ENCODE measurements around the gene RPN2.

RPN2 gene

DNA sequence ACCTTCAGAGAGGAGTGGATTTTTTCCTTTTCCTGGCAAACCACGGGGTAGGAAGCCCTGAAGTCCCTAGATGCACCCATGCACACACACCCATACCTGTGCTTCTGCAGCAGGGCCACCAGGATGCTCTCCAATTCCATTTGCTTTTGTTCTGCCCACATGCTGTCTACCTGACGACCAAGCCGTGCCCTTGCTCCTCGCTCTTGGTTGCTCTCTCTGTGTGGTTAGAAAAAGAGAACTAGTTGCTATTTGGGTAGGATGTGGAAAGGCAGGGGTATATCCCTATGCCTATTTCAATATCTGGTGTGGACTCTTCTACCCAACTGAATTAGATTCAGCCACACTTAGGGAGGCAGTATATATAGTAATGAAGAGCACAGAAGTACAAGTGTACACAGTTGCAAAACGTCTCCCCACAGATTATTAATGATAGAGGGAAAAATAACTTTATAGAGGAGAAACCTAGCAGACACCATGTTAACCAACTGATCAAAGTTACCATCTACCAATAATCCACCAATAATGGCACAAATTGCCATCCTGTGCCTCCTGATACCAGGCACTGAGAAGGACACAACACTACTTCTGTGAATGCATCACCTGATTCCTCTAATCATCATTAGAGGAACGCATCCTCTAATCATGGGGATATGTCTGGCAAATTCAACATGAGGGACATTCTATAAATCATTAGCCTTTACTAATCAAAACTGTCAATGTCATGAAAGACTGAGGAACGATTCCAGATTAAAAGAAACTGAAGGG is 75.2 kb downstream of the RPN2 start:
- POLR2A ChIA-PET, result no interaction called here
- TF ChIP-seq L3MBTL2 (conservative IDR thresholded peaks at IDR 0.05) (no peak), FOXA1 (IDR thresholded peaks at IDR 0.05) (no peak), ARNT (IDR thresholded peaks at IDR 0.05) (no peak), BHLHE40 (IDR thresholded peaks at IDR 0.05; ENCODE audit: borderline replicate concordance) (no peak), FOXK2 (IDR thresholded peaks at IDR 0.05) (no peak), SP1 (IDR thresholded peaks at IDR 0.05) (no peak), SUZ12 (IDR thresholded peaks at IDR 0.05) (no peak), NFRKB (IDR thresholded peaks at IDR 0.05) (no peak), CTBP1 (IDR thresholded peaks at IDR 0.05; ENCODE audit: borderline replicate concordance) (no peak), ZNF384 (IDR thresholded peaks at IDR 0.05) (no peak)
- CTCF ChIA-PET, result no interaction called here
- no peak for DNase-seq (ENCODE audit: extremely low spot score)

DNA sequence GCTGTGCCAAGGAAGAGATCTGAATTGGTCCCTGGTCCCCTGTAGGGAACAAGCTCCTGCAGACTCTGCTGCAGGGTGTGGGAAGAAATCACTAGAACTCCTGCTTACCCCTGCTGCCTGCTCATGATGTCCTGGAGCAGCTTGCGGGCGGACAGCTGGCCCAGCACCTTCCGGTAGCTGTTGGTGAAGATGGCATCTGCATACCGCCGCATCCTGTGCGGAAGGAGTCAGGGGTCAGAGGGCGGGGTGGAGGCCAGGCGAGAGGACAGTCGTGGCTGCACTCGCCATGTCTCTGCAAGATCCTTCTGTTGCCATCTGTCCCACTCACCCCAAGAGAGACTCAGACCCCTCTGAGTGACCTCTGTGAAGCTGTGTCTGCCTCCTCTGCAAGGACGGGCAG is 77.2 kb downstream of the RPN2 start:
- ChIA-PET CTCF (no interaction called here), POLR2A (no interaction called here)
- no peak for DNase-seq (ENCODE audit: extremely low spot score)
- TF ChIP-seq LEF1 (IDR thresholded peaks at IDR 0.05; ENCODE audit: borderline replicate concordance), result no peak
- no peak for TF ChIP-seq SUZ12 (IDR thresholded peaks at IDR 0.05)
- TF ChIP-seq FOXA1 (IDR thresholded peaks at IDR 0.05), result no peak
- no peak for TF ChIP-seq FOXM1 (IDR thresholded peaks at IDR 0.05; ENCODE audit: borderline replicate concordance)
- TF ChIP-seq FOXK2 (IDR thresholded peaks at IDR 0.05), result no peak
- no peak for TF ChIP-seq BHLHE40 (IDR thresholded peaks at IDR 0.05; ENCODE audit: borderline replicate concordance)
- no peak for TF ChIP-seq ZNF384 (IDR thresholded peaks at IDR 0.05)
- TF ChIP-seq SP1 (IDR thresholded peaks at IDR 0.05), result no peak
- no peak for TF ChIP-seq HDGF (IDR thresholded peaks at IDR 0.05; ENCODE audit: borderline replicate concordance)
- TF ChIP-seq ARNT (IDR thresholded peaks at IDR 0.05), result no peak
- no peak for TF ChIP-seq ELF4 (IDR thresholded peaks at IDR 0.05)
- no peak for TF ChIP-seq CTBP1 (IDR thresholded peaks at IDR 0.05; ENCODE audit: borderline replicate concordance)
- no peak for TF ChIP-seq NFRKB (IDR thresholded peaks at IDR 0.05)
- no peak for TF ChIP-seq TARDBP (IDR thresholded peaks at IDR 0.05)
- TF ChIP-seq L3MBTL2 (conservative IDR thresholded peaks at IDR 0.05), result no peak
- TF ChIP-seq, protein P1, sequence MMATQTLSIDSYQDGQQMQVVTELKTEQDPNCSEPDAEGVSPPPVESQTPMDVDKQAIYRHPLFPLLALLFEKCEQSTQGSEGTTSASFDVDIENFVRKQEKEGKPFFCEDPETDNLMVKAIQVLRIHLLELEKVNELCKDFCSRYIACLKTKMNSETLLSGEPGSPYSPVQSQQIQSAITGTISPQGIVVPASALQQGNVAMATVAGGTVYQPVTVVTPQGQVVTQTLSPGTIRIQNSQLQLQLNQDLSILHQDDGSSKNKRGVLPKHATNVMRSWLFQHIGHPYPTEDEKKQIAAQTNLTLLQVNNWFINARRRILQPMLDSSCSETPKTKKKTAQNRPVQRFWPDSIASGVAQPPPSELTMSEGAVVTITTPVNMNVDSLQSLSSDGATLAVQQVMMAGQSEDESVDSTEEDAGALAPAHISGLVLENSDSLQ (IDR thresholded peaks at IDR 0.05), result no peak

DNA sequence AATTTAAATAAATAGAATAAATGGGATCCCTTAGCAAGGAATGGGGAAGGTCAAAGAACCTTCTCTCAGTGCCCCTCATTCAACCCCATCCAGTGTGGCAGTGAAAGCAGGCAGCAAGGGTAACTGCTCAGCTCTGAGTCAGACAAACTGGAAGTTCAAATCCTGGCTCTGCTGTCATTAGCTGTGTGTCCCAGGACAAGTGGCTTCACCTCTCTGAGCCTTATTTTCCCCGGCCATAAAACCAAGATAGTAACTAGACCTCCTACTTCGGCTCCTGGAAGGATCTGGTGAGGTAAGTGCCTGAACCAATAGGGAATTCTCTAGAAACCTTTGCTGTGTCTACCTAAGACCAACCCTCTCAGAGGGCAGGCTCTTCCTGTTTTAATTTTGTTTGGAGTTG is 78.4 kb downstream of the RPN2 start:
- DNase-seq (ENCODE audit: extremely low spot score), result no peak
- CTCF ChIA-PET, result no interaction called here
- POLR2A ChIA-PET, result no interaction called here
- TF ChIP-seq FOXM1 (IDR thresholded peaks at IDR 0.05; ENCODE audit: borderline replicate concordance) (no peak), HDGF (IDR thresholded peaks at IDR 0.05; ENCODE audit: borderline replicate concordance) (no peak), BHLHE40 (IDR thresholded peaks at IDR 0.05; ENCODE audit: borderline replicate concordance) (no peak), NFRKB (IDR thresholded peaks at IDR 0.05) (no peak)

DNA sequence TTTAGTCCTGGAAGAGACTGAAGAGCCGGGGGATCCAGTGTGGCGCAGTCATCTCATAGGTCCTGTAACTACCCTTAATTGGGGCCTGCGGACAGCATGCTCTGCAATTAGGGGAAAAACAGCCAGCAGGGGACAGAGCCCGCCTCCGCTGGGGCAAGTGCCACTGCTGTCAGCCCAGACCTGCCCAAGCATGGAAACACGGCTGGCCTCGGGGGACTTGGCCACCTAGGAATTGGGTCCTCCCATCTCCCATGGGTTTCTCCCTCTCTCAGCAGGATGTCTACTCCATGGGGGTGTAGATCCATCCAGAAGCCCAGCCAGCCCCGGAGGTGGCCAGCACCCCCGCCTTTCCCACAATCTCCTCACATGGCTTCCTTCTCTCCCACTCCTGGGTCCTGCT is 78.9 kb downstream of the RPN2 start:
- no peak for DNase-seq (ENCODE audit: extremely low spot score)
- POLR2A ChIA-PET, result no interaction called here
- TF ChIP-seq FOXA1 (IDR thresholded peaks at IDR 0.05) (no peak), SUZ12 (IDR thresholded peaks at IDR 0.05) (no peak), FOXK2 (IDR thresholded peaks at IDR 0.05) (no peak), TARDBP (IDR thresholded peaks at IDR 0.05) (no peak), BHLHE40 (IDR thresholded peaks at IDR 0.05; ENCODE audit: borderline replicate concordance) (no peak), NFRKB (IDR thresholded peaks at IDR 0.05) (no peak), LEF1 (IDR thresholded peaks at IDR 0.05; ENCODE audit: borderline replicate concordance) (no peak), SP1 (IDR thresholded peaks at IDR 0.05) (no peak), ZNF384 (IDR thresholded peaks at IDR 0.05) (no peak), HDGF (IDR thresholded peaks at IDR 0.05; ENCODE audit: borderline replicate concordance) (no peak), CTBP1 (IDR thresholded peaks at IDR 0.05; ENCODE audit: borderline replicate concordance) (no peak), L3MBTL2 (conservative IDR thresholded peaks at IDR 0.05) (no peak), ARNT (IDR thresholded peaks at IDR 0.05) (no peak), ELF4 (IDR thresholded peaks at IDR 0.05) (no peak), FOXM1 (IDR thresholded peaks at IDR 0.05; ENCODE audit: borderline replicate concordance) (no peak)
- TF ChIP-seq, protein P1 (IDR thresholded peaks at IDR 0.05), result no peak
- CTCF ChIA-PET, result interaction anchor here (0.6 to 0.8 kb wide), 2 partner anchors 12 to 63 kb away, joined by 3 read pairs; no protein-coding TSS in a partner anchor

DNA sequence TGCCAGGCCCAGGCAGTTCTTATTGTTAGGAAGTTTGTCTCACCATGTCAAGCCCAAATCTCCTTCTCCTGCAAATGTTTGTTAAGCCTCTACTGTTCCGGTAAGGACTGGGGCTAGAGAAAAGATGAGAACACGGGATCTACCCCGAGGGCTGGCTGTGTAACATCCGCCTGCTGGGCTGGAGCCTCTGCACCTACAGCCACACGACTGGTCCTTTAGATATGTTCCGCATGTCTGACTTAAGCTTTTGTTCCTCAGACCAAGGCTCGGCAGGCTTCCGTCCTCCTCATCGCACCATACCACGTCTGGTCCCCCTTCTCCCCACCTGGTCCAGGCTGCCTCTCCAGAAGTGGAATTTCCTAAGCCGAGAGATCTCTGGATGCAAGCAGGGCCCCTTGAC is 79.9 kb downstream of the RPN2 start:
- no peak for DNase-seq (ENCODE audit: extremely low spot score)
- POLR2A ChIA-PET, result no interaction called here
- CTCF ChIA-PET, result interaction anchor here (0.8 to 1.7 kb wide), 2 partner anchors 11 to 64 kb away, joined by 3 to 5 read pairs; no protein-coding TSS in a partner anchor
- TF ChIP-seq TARDBP (IDR thresholded peaks at IDR 0.05), result no peak
- TF ChIP-seq NFRKB (IDR thresholded peaks at IDR 0.05), result no peak
- TF ChIP-seq FOXK2 (IDR thresholded peaks at IDR 0.05), result no peak
- TF ChIP-seq SP1 (IDR thresholded peaks at IDR 0.05), result no peak
- no peak for TF ChIP-seq HDGF (IDR thresholded peaks at IDR 0.05; ENCODE audit: borderline replicate concordance)

DNA sequence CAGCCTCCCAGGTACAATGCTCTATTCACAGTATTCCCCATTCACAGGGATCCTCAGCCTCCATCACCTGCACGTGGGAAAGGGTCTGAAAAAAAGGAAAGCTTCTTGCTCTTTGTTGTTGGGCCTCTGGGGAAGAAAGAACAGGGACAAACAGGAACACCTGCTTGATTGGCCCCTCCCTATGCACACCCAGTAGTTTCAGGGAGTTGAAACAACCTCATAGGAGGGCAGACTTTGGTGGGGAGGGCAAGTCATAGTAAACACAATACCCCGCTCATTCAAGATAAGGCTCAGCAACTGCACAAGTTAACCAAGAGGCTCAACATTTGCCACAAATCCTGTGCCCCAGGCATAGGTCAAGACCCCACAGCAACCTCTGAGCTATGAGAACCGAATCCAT is 80.7 kb downstream of the RPN2 start:
- ChIA-PET CTCF (interaction anchor here (1.2 to 1.7 kb wide), 2 partner anchors 10 to 68 kb away, joined by 3 to 5 read pairs; no protein-coding TSS in a partner anchor), POLR2A (no interaction called here)
- no peak for DNase-seq (ENCODE audit: extremely low spot score)
- no peak for TF ChIP-seq ARNT (IDR thresholded peaks at IDR 0.05)

DNA sequence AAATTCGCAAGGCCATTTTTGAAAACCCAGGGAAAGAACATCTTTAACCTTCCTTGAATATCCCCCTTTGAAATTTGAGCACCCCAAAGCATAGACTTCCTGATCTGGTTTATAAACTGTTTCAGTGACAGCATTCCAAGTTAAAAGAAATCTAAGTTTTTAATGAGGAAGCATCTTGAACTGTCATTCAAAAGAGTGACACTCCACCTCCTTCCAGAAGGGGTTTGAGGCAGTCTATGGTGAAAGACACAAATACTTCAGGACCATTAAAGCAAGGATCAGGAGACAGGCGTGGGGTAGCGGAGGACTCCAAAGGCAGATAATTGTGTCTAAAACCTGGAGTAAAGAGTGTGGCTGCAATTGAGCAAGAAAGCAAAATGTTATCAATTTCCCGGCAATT is 81.8 kb downstream of the RPN2 start:
- TF ChIP-seq, protein P1 (IDR thresholded peaks at IDR 0.05), result no peak
- no peak for TF ChIP-seq FOXM1 (IDR thresholded peaks at IDR 0.05; ENCODE audit: borderline replicate concordance)
- no peak for TF ChIP-seq ARNT (IDR thresholded peaks at IDR 0.05)
- DNase-seq (ENCODE audit: extremely low spot score), result no peak
- POLR2A ChIA-PET, result no interaction called here
- CTCF ChIA-PET, result interaction anchor here (1.2 kb wide), 1 partner anchor 69 kb away, joined by 3 read pairs; no protein-coding TSS in a partner anchor

Data from HEK293T (cell line).